SK-N-SH (cell line): ENCODE measurements around the gene TTC38.

Experiments
- CTCF ChIP-seq: fragments of 200-600 bp; sonication (generic); IDR thresholded peaks from 2 replicates; pipeline ENCODE4 v1.6.1; 2017; ENCODE audit warnings: antibody characterized with exemption, mild to moderate bottlenecking, moderate library complexity
- EZH2phosphoT487 ChIP-seq: fragments of 200-600 bp; sonication (generic); IDR thresholded peaks from 2 replicates; pipeline ENCODE4 v1.6.1; 2017; ENCODE audit warnings: low read depth, mixed run types, mild to moderate bottlenecking, antibody characterized with exemption, moderate library complexity, borderline replicate concordance
- RAD21 ChIP-seq: IDR thresholded peaks from 2 replicates; pipeline ENCODE4 v1.6.1; 2012; ENCODE audit warnings: mild to moderate bottlenecking, low read length
- RCOR1 ChIP-seq: fragments of 150-350 bp; IDR thresholded peaks from 2 replicates; pipeline ENCODE4 v1.6.1; 2017; ENCODE audit warnings: antibody characterized with exemption, low read length
- RFX5 ChIP-seq: IDR thresholded peaks from 2 replicates; pipeline ENCODE4 v1.6.1; 2012; ENCODE audit warnings: mild to moderate bottlenecking, improper control_type of control experiment, low read length

GRCh38 chr22:46225631-46226030, 42.2 kb upstream of the TTC38 start:
- TF ChIP-seq RFX5 (no peak), CTCF (no peak), RAD21 (no peak), EZH2phosphoT487 (no peak), RCOR1 (no peak)
